ENCODE data around the gene PDPK1. TPM values are rescaled to one million over a fixed set of nuclear protein-coding genes. Genes with fewer than 3 reads are reported as not detected.

The PDPK1 gene
- total and polyA plus RNA-seq, 2 experiments from 2014 or later = 19.3 to 25.8 TPM

GRCh38 chr16:2531371-2531695 is 6.5 kb upstream of the PDPK1 start, which contains the start of gene CEMP1:
Gene CEMP1, minus strand, starts transcription at chr16:2531408. Its CDS starts 335 bp downstream, at chr16:2531073.
- peaks cover 5% of the 10 kb centered on the region; the same call in 1 of the 2 replicates for H3K27me3 ChIP-seq (ENCODE audit: insufficient read depth)
- H3K27me3 Mint-ChIP-seq (ENCODE audit: insufficient read depth, low read depth, poor library complexity) = peaks cover 27% of the 10 kb centered on the region
- H3F3A ChIP-seq (replicated peaks; ENCODE audit: low read depth) = peaks cover 17% of the 10 kb centered on the region; the same call in 1 of the 2 replicates
- peaks cover 4% of the 10 kb centered on the region; the same call in 2 of the 3 replicates for H3K4me1 Mint-ChIP-seq
- peaks cover 5% of the 10 kb centered on the region for H3K4me1 ChIP-seq (ENCODE audit: insufficient read depth)
- H2AFZ ChIP-seq = no peak within 1 kb of the TSS
- H3K4me3 Mint-ChIP-seq = peak within 1 kb of the TSS; percentile 85
- H3K4me2 ChIP-seq = peak within 1 kb of the TSS; percentile 98
- DNase-seq (ENCODE audit: low spot score) = peak; percentile 55
- H3K36me3 Mint-ChIP-seq (ENCODE audit: low read depth) = peaks cover under 1% of the 10 kb centered on the region; the same call in 2 of the 3 replicates
- peaks cover 3% of the 10 kb centered on the region; the same call in 1 of the 3 replicates for H3K9me3 Mint-ChIP-seq
- ATAC-seq = peak; percentile 22
- no peaks in the 10 kb centered on the region for H3K36me3 ChIP-seq (ENCODE audit: insufficient read depth)
- no peaks in the 10 kb centered on the region for H3K79me2 ChIP-seq (replicated peaks; ENCODE audit: insufficient read depth)
- H4K20me1 ChIP-seq (replicated peaks; ENCODE audit: insufficient read depth) = no peaks in the 10 kb centered on the region
- H3K4me3 ChIP-seq = peak within 1 kb of the TSS; percentile 83
- H3K9me2 ChIP-seq (ENCODE audit: insufficient read depth) = no peaks in the 10 kb centered on the region
- H3K27ac Mint-ChIP-seq = peak within 1 kb of the TSS; percentile 91
- peak within 1 kb of the TSS; percentile 84 for H3K27ac ChIP-seq (ENCODE audit: low read depth)
- TF ChIP-seq EZH2 (IDR thresholded peaks at IDR 0.05; ENCODE audit: low read depth, unreplicated experiment) (no peak), ZNF331 (CRISPR knock-in tag; IDR thresholded peaks at IDR 0.05; ENCODE audit: low read depth) (no peak), NANOG (IDR thresholded peaks at IDR 0.05; ENCODE audit: borderline replicate concordance) (no peak), JUNB (IDR thresholded peaks at IDR 0.05; ENCODE audit: unreplicated experiment) (no peak), CTCF (conservative IDR thresholded peaks at IDR 0.05; ENCODE audit: low read depth in 2 of 2) (no peak), EZH2phosphoT487 (IDR thresholded peaks at IDR 0.05; ENCODE audit: unreplicated experiment) (no peak), ETS1 (IDR thresholded peaks at IDR 0.05) (no peak), ZNF114 (CRISPR knock-in tag; IDR thresholded peaks at IDR 0.05) (no peak), ZNF462 (CRISPR knock-in tag; IDR thresholded peaks at IDR 0.05) (no peak)

Data from GM23338 (cell line).